HepG2 (cell line): ENCODE measurements around the gene KIF22. TPM values are rescaled to one million over a fixed set of nuclear protein-coding genes. Genes with fewer than 3 reads are reported as not detected.

Experiments used
- ATAC-seq: fragments of 200-7000 bp; cut with Tn5 transposase; 3 replicates; pipeline ENCODE4 v1.9.1; 2020; ENCODE audit warnings: mild to moderate bottlenecking, moderate library complexity
- BruUV-seq: library from RNA; stranded (reverse); fragments of 400-500 nt; replicated peaks from 2 replicates; lab custom pipeline; 2021; lab: Mats Ljungman, UMichigan
- CTCF ChIA-PET: fragments of 300-600 bp; formaldehyde crosslinking; extraction: SDS; loops from one replicate; lab custom pipeline; 2021; ENCODE audit warnings: low total read pairs, inconsistent platforms, low intra/inter-chr PET ratio; lab: Yijun Ruan, JAX
- POLR2A ChIA-PET: fragments of 350-600 bp; sonication (Branson Sonifier 250); formaldehyde crosslinking; loops from one replicate; lab custom pipeline; 2020; ENCODE audit warnings: antibody characterized with exemption, inconsistent platforms; lab: Yijun Ruan, JAX
- DNase-seq: peaks from one replicate; pipeline ENCODE4 v3.0.0-alpha.2; 2015; ENCODE audit warnings: low spot score
- FAIRE-seq: peaks from 3 replicates; lab custom pipeline; 2011; peaks lifted over from hg19 to GRCh38; lab: Jason Lieb, UNC
- H2AFZ ChIP-seq: one replicate; pipeline ENCODE4 v1.6.1; 2011; ENCODE audit warnings: low read length, inconsistent platforms
- H3K27ac ChIP-seq: fragments of 300-600 bp; 3 replicates; pipeline ENCODE4 v1.8.0; 2011; ENCODE audit warnings: mixed run types, mild to moderate bottlenecking, mixed read lengths, low read length, inconsistent platforms; ENCODE audit not compliant: insufficient read depth; ENCODE audit errors: extremely low read length
- H3K27me3 ChIP-seq, 2 experiments: fragments of 200-600 bp in 1 of 2; 2 replicates in 1 of 2; 3 replicates in 1 of 2; pipeline versions ENCODE4 v1.6.0 to v1.8.0; 2011; ENCODE audit warnings: low read length in 2 of 2, mild to moderate bottlenecking in 2 of 2, moderate library complexity in 2 of 2, inconsistent platforms in 1 of 2; ENCODE audit not compliant: insufficient read depth in 2 of 2, control insufficient read depth in 1 of 2
- H3K36me3 ChIP-seq, 2 experiments: fragments of 200-600 bp in 1 of 2; replicated peaks in 1 of 2; 2 replicates in 1 of 2; 3 replicates in 1 of 2; pipeline versions ENCODE4 v1.5.1 to v1.8.0; 2011; ENCODE audit warnings: low read length in 2 of 2, inconsistent platforms in 1 of 2; ENCODE audit not compliant: insufficient read depth in 2 of 2, control insufficient read depth in 1 of 2
- H3K4me1 ChIP-seq: 2 replicates; pipeline ENCODE4 v1.5.1; 2012; ENCODE audit warnings: low read length, inconsistent platforms; ENCODE audit not compliant: insufficient read depth
- H3K4me2 ChIP-seq: 2 replicates; pipeline ENCODE4 v1.6.0; 2011; ENCODE audit warnings: low read depth, low read length, inconsistent platforms
- H3K4me3 ChIP-seq, 3 experiments: fragments of 200-600 bp in 1 of 3; sonication (generic), shearing (Covaris generic) in 1 of 3; replicated peaks in 1 of 3; 2 replicates each; pipeline ENCODE4 v1.5.1; 2011 to 2016; ENCODE audit warnings: low read length in 3 of 3, inconsistent platforms in 2 of 3, low read depth in 2 of 3, mild to moderate bottlenecking in 2 of 3, control low read depth in 1 of 3, mixed read lengths in 1 of 3; ENCODE audit not compliant: insufficient read depth in 1 of 3
- H3K79me2 ChIP-seq: one replicate; pipeline ENCODE4 v1.6.1; 2011; ENCODE audit warnings: low read length, inconsistent platforms; ENCODE audit not compliant: insufficient read depth
- H3K9ac ChIP-seq: 2 replicates; pipeline ENCODE4 v1.6.0; 2011; ENCODE audit warnings: mild to moderate bottlenecking, low read depth, low read length, inconsistent platforms; ENCODE audit not compliant: insufficient read depth
- H3K9me3 ChIP-seq: 2 replicates; pipeline ENCODE4 v1.5.1; 2012; ENCODE audit warnings: mild to moderate bottlenecking, low read length
- H4K20me1 ChIP-seq: 2 replicates; pipeline ENCODE4 v1.6.0; 2011; ENCODE audit warnings: inconsistent platforms, mild to moderate bottlenecking, low read length, moderate library complexity; ENCODE audit not compliant: insufficient read depth
- ETV5 ChIP-seq: IDR thresholded peaks from 2 replicates; pipeline ENCODE4 v1.6.1; 2018; ENCODE audit warnings: missing biosample characterization, missing genetic modification reagents, inconsistent platforms, borderline replicate concordance
- HOXD1 ChIP-seq: sonication (generic); formaldehyde crosslinking; IDR thresholded peaks from 2 replicates; pipeline ENCODE4 v1.5.0; 2020; ENCODE audit warnings: missing genetic modification reagents
- NAIF1 ChIP-seq: sonication (generic); formaldehyde crosslinking; IDR thresholded peaks from 2 replicates; pipeline ENCODE4 v1.5.0; 2020; ENCODE audit warnings: mild to moderate bottlenecking, missing genetic modification reagents, borderline replicate concordance
- SATB2 ChIP-seq: sonication (generic); formaldehyde crosslinking; IDR thresholded peaks from 2 replicates; pipeline ENCODE4 v1.5.0; 2020; ENCODE audit warnings: missing genetic modification reagents
- TOPORS ChIP-seq: sonication (generic); formaldehyde crosslinking; IDR thresholded peaks from 2 replicates; pipeline ENCODE4 v1.8.0; 2023; ENCODE audit warnings: mild to moderate bottlenecking, missing genetic modification reagents
- TP53 ChIP-seq: sonication (generic); formaldehyde crosslinking; conservative IDR thresholded peaks from 2 replicates; pipeline ENCODE4 v1.4.0; 2020; ENCODE audit warnings: missing genetic modification reagents
- UBTF ChIP-seq: sonication (generic); formaldehyde crosslinking; IDR thresholded peaks from 2 replicates; pipeline ENCODE4 v1.4.0; 2020; ENCODE audit warnings: mild to moderate bottlenecking, missing genetic modification reagents
- ZNF770 ChIP-seq: sonication (generic); formaldehyde crosslinking; IDR thresholded peaks from 2 replicates; pipeline ENCODE4 v1.5.0; 2020; ENCODE audit warnings: mild to moderate bottlenecking, missing genetic modification reagents
- WGBS: methylation state at CpG from one replicate; pipeline ENCODE4 v1.1.6; 2017; ENCODE audit warnings: low lambda C conversion rate; 5-methylcytosine and 5-hydroxymethylcytosine counted together
- in situ Hi-C: cut with HindIII; loops from 2 replicates; pipeline ENCODE4 v1.10.0; 2017; ENCODE audit warnings: low pct_unique_long_range_greater_than_20kb; ENCODE audit not compliant: extremely low pct_ligation_motif_present
- intact Hi-C: fragments of 100-400 bp; cut with micrococcal nuclease; formaldehyde crosslinking; loops from one replicate; pipeline ENCODE4 v1.10.0; 2022; ENCODE audit not compliant: unreplicated experiment
- polyA plus RNA-seq, 8 experiments: library from polyadenylated mRNA; depleted of rRNA in 3 of 8; stranded (reverse) in 7 of 8; unstranded in 1 of 8; fragments of >200 nt; fragmentation: Illumina TruSeq in 4 of 8; extraction: Trizol in 4 of 8; gene quantifications; 2 replicates each; pipeline versions ENCODE4 v1.2.1 to v1.2.3, GENCODE V29; 2011 to 2016; ENCODE audit warnings: low read depth in 4 of 8, missing spikeins in 1 of 8, mixed read lengths in 1 of 8; ENCODE audit not compliant: insufficient read depth in 1 of 8
- total RNA-seq, 5 experiments: library from RNA; depleted of rRNA; stranded (reverse); fragments of >200 nt; fragmentation: Illumina TruSeq; extraction: Trizol; gene quantifications; 2 replicates each; pipeline ENCODE4 v1.2.3, GENCODE V29; 2016; ENCODE audit warnings: low read depth in 1 of 5

Gene KIF22
- total and polyA plus RNA-seq, 2 of the 13 experiments (the other 11 are each of a cell fraction or from before 2014, with no cell fraction given): 95.8 to 118 TPM

- H2AFZ ChIP-seq: no peak overlapping the region
- no peaks in the 10 kb centered on the region for H4K20me1 ChIP-seq
- POLR2A ChIA-PET: no interaction called here
- no peak; the same call in 2 of the 3 replicates for ATAC-seq
- 73% methylated on average over 19 of the region's 20 CpGs for WGBS
- DNase-seq: no peak
- H3K27me3 ChIP-seq: peaks cover 0 to 11% of the 10 kb centered on the region in 2 experiments; a peak in 3 of 5 replicates
- H3K79me2 ChIP-seq: no peaks in the 10 kb centered on the region
- no peak for TF ChIP-seq ZNF770 (CRISPR knock-in tag)
- TF ChIP-seq NAIF1 (CRISPR knock-in tag): no peak
- no peak for TF ChIP-seq UBTF
- no peak for TF ChIP-seq HOXD1 (CRISPR knock-in tag)
- no peak for TF ChIP-seq SATB2 (CRISPR knock-in tag)
- no peak for TF ChIP-seq ETV5 (CRISPR knock-in tag)
- TF ChIP-seq TOPORS (CRISPR knock-in tag): no peak
- no peak for TF ChIP-seq TP53 (CRISPR knock-in tag)
- BruUV-seq: no TSS peak
- no peak overlapping the region for H3K27ac ChIP-seq
- FAIRE-seq: no peak
- H3K9me3 ChIP-seq: no peaks in the 10 kb centered on the region
- peaks cover 42% of the 10 kb centered on the region for H3K4me1 ChIP-seq
- H3K36me3 ChIP-seq: no peaks in the 10 kb centered on the region
- in situ Hi-C loops: no loop called here
- H3K9ac ChIP-seq: no peak overlapping the region
- no peak overlapping the region for H3K4me3 ChIP-seq
- H3K4me2 ChIP-seq: no peak overlapping the region
- intact Hi-C loops: no loop called here
- CTCF ChIA-PET: no interaction called here
Observed at GRCh38 chr16:29744541-29745101, 45.9 kb upstream of the KIF22 start.
